Stimulated activated CD8-positive, alpha-beta memory T cell treated with anti-CD3 and anti-CD28 coated beads, Interleukin-15, amount 100 ng/mL, for 4 hours (primary cell): Measurements from ENCODE around the gene ACTN1.
"Not testable (repeated sequence)": the region's sequence is repeated elsewhere in the genome, so short reads cannot be mapped to it uniquely, and the experiment has no call there.

Experiments
- DNase-seq, 2 donors: peaks; one replicate each; pipeline ENCODE4 v3.0.0-alpha.2; 2020; ENCODE audit warnings: low read depth in 2 of 2

Gene ACTN1

DNA sequence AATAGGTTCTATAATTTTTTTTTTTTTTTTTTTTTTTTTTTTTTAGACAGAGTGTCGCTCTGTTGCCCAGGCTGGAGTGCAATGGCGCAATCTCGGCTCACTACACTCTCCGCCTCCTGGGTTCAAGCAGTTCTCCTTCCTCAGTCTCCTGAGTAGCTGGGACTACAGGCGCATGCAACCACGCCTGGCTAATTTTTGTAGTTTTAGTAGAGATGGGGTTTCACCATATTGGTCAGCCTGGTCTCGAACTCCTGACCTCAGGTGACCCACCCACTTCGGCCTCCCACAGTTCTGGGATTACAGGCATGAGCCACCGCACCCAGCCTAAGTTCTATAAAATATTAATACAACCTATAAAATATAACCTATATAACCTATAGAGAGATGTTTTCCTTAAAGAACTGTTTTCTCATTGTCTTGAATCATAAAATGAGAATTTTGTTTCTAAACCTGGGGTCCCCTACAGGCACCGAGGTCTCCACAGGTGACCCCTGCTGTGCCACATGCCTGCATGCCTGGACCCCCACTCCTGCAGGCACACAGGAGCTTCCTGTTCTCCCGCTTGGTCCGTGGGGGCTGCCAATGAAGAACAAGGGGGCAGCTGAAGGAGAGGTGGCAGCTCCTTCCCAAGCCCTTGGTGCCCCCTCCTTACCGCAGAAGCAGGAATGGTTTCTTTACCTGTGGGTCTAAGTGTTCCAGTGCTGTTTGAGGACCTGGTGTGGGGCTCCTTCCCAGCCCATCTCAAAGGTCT is 115.3 kb downstream of the ACTN1 start:
- DNase-seq: no peak

- DNase-seq: peak in 1 of 2 donors; percentile 36
Measured at GRCh38 chr14:68862954-68863594, 116.0 kb downstream of the ACTN1 start.

DNA sequence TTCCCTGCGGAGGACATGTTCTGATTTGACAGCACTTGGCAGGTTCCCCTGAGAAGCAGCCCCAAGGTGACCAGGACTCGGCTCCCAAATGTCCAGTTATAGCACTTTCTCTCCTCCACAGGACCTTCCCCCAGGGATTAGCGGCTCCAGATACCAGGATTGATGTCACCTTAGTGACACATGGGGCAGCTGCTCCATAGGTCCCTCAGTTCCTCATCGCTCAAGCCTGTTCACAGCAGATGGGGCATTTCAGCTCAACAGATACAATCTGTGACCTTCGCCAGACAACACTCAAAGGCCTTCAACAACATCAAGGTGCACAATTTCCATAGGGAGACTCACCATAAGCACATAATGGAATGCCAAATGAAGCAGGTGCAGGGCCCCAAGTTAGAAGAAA is 118.3 kb downstream of the ACTN1 start:
- DNase-seq: no peak

DNA sequence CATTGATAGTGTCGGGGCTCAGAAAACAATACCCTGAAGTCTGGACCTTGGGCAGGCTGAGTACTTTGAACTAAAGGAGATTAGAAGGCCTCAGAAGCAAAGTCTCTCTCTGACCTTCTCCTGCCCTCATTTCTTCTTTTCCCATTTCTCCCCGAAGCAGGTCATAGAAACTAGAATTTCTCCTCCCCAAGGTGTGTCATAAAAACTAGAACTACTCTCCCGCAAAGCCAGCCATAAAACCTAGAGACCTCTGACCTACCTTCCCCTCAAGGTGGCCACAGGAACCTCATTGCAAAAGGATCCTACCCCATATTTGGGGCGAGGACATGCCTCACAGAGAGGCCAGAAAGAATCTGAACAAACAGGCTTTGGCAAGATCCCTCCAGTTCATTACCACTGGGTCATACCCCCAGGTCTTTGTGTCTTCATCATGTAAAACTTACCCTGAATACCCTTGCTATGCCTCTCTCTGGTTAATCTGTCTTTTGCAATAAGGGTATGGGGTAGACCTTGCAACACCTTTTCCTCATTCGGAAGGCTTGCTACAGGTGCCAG is 121.5 kb downstream of the ACTN1 start:
- DNase-seq: no peak

DNA sequence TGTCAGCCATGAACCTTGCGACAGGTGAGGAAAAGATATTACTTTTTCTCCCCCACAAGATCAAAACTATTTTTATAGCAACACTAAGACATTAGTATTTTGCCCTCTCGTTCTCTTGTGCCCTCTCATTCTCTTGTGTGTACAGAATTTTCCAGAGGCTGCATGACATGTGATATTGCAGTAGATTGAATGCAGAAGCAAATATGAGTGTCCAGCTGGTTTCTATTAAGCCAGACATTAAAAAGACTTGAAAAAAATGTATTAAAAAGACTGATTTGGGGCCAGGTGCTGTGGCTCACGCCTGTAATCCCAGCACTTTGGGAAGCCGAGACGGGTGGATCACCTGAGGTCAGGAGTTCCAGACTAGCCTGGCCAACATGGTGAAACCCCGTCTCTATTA is 122.5 kb downstream of the ACTN1 start:
- DNase-seq: no peak

- no peak for DNase-seq
Measured at GRCh38 chr14:68854421-68854820, 124.7 kb downstream of the ACTN1 start.

GRCh38 chr14:68853749-68854148 is 125.4 kb downstream of the ACTN1 start:
- no peak for DNase-seq

DNA sequence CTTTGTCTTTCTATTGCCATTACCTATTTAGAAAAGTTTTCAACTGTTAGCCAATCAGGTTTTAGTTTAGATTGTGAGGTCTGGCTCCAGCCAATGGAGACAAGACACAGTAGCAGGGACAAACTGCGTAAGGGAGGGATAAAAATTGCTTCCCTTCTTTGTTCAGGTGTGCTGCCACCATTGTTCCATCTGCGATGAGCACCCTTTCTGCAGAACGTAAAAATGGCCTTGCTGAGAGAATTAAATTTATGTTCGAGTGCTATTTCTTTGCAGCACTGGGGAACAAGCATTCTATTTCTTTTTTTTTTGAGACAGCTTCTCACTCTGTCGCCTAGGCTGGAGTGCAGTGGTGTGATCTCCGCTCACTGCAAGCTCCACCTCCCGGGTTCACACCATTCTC is 126.6 kb downstream of the ACTN1 start:
- not testable (repeated sequence) for DNase-seq

DNA sequence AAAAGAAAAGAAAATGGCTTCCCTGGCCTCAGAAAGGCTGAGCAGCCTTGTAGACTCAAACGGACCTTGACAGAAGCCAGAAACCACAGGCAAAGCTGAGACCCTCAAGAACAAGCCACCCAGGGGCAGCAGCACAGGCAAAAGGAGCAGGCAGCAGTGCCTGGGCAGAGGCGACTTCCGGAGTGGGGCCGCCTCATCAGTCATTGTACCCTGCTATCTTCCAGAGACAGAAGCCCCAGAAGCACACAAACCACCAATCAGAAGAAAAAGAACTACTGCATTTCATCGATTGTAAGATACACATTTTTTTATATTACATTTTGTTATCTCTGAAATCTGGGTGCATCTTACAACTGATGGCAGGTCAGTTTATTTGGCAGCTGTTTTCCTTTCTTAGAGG is 128.0 kb downstream of the ACTN1 start:
- no peak for DNase-seq

- DNase-seq: no peak
Measured at GRCh38 chr14:68849416-68849815, 129.7 kb downstream of the ACTN1 start.

GRCh38 chr14:68848253-68848652 is 130.8 kb downstream of the ACTN1 start:
- DNase-seq: no peak

GRCh38 chr14:68847640-68848039 is 131.5 kb downstream of the ACTN1 start:
- not testable (repeated sequence) for DNase-seq

DNA sequence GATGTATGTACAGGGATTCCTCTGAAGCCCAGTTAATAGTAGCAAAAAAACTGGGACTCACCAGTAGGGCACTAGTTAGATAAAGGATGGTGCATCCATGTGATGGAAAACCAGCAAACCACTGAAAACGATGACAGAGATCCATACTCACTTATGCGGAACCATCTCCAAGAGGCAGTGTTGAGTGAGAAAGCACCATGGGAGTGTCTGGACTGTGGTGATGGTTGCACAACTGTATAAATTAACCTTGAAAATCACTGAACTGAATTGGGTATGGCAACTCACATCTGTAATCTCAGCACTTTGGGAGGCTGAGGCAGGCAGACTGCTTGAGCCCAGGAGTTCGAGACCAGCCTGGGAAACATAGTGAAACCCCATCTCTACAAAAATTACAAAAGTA is 132.6 kb downstream of the ACTN1 start:
- DNase-seq: no peak

DNA sequence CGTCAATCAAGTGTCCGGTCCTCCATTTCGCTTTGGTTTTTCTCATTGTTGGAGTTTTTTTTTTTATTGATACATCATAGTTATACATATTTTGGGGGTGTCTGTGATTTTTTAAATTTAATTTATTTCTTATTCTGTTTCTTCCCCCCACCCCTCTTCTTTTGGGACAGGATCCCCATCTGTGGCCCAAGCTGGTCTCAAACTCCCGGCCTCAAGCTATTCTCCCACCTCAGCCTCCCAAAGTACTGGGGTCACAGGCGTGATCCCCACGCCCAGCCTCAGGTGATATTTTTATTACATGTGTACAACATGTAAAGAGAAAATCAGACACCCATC is 134.9 kb downstream of the ACTN1 start:
- DNase-seq: no peak

- DNase-seq: peak; percentile 40 to 54
Measured at GRCh38 chr14:68843471-68844209, 135.5 kb downstream of the ACTN1 start.

DNA sequence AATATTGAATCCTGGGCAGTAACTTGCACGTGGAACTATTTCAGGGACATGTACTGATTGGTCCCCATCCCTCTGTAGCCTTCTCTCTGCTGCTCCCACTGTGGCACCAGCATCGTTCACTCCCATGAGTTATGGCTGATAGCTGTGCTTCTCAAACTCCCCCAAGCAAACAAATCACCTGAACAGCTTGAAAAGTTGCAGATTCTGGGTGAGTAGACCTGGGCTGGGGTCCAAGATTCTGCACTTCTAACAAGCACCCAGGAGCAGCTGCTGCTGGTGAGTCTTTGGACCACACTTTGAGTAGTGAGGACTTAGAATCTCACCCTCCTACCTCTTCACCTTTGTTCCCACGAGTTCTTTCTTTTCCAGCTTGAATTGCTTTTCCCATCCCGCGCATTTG is 136.8 kb downstream of the ACTN1 start:
- no peak for DNase-seq

DNA sequence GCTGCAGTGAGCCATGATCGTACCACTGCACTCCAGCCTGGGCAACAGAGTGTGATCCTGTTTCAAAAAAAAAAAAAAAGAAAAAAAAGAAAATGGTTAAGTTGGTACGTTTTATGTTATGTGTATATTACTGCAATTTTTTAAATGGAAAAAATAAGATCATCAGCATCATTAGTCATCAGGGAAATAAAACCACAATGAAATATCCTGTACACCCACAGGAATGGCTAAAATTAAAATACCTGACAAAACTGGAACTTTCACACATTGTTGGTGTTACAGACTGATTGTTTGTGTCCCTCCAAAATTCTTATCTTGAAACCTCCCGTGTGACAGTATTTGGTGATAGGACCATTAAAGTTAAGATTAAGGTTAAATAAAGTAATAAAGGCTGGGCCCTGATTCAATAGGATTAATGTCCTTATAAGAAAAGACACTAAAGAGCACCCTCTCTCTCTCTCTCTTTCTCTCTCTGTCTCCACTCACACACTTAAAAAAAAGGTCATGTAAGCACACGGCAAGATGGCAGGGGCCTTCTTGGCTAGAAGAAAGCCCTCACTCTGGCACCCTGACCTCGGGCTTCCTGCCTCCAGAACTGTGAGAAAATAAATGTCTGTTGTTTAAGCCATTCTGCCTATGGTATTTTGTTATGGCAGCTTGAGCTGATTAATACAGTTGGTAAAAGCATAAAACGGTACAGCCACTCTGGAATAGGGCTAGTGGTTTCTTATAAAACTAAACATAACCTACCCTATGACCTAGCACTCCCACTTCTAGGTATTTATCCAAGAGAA is 137.9 kb downstream of the ACTN1 start:
- DNase-seq: no peak

GRCh38 chr14:68840454-68840853 is 138.6 kb downstream of the ACTN1 start:
- DNase-seq: no peak

- DNase-seq: no peak
Measured at GRCh38 chr14:68836082-68836481, 143.0 kb downstream of the ACTN1 start.

- DNase-seq: no peak
Measured at GRCh38 chr14:68834816-68835215, 144.3 kb downstream of the ACTN1 start.

GRCh38 chr14:68828698-68829097 is 150.4 kb downstream of the ACTN1 start:
- no peak for DNase-seq

- no peak for DNase-seq
Measured at GRCh38 chr14:68825729-68826128, 153.4 kb downstream of the ACTN1 start.
